Pericardium fibroblast (primary cell): ENCODE measurements around the gene KMT5B. TPM values are rescaled to one million over a fixed set of nuclear protein-coding genes. Genes with fewer than 3 reads are reported as not detected.

Experiments
- total RNA-seq: library from RNA; depleted of rRNA; stranded (reverse); fragments of >200 nt; gene quantifications from 2 replicates; pipeline ENCODE4 v1.2.3, GENCODE V29; 2015

KMT5B gene
- total RNA-seq, result 16.2 and 19.5 TPM in 2 replicates

GRCh38 chr11:68213135-68213515 is at the start of gene KMT5B:
Gene KMT5B, minus strand, starts transcription at chr11:68213296. Its CDS starts 23,220 bp downstream, at chr11:68190076.

GRCh38 chr11:68121067-68121899 is 91.8 kb downstream of the KMT5B start, which contains the start of gene CHKA:
Gene CHKA, minus strand, starts transcription at chr11:68121388. Its CDS starts 211 bp downstream, at chr11:68121177.

Other genes with a start within 250 kb of the KMT5B start
- 26.6 and 40.7 TPM in 2 replicates for gene UNC93B1, start 209.2 kb downstream of the KMT5B start, total RNA-seq
- 26.4 and 46.8 TPM in 2 replicates for gene ALDH3B1, start 203.0 kb downstream of the KMT5B start, total RNA-seq
- 124 and 133 TPM in 2 replicates for gene NDUFS8, start 182.6 kb downstream of the KMT5B start, total RNA-seq
- gene TCIRG1, start 174.3 kb downstream of the KMT5B start, total RNA-seq, result 94.1 and 109 TPM in 2 replicates
- gene CHKA, start 91.9 kb downstream of the KMT5B start, total RNA-seq, result 10.2 and 12.0 TPM in 2 replicates
- gene C11orf24, start 58.7 kb upstream of the KMT5B start, total RNA-seq, result 47.8 and 62.4 TPM in 2 replicates
- 18.0 and 20.2 TPM in 2 replicates for gene LRP5, start 99.3 kb upstream of the KMT5B start, total RNA-seq
- 51.3 and 57.3 TPM in 2 replicates for gene PPP6R3, start 247.5 kb upstream of the KMT5B start, total RNA-seq